NOMO-1 treated with dmso at 0.1 percent for 144 hours (cell line): ENCODE measurements around the gene ADAM11.
"Not testable (repeated sequence)": the region's sequence is repeated elsewhere in the genome, so short reads cannot be mapped to it uniquely, and the experiment has no call there.

Experiments used
- DNase-seq: peaks from one replicate; lab custom pipeline; 2025; ENCODE audit not compliant: unreplicated experiment; lab: John Stamatoyannopoulos, UW

ADAM11 gene, protein sequence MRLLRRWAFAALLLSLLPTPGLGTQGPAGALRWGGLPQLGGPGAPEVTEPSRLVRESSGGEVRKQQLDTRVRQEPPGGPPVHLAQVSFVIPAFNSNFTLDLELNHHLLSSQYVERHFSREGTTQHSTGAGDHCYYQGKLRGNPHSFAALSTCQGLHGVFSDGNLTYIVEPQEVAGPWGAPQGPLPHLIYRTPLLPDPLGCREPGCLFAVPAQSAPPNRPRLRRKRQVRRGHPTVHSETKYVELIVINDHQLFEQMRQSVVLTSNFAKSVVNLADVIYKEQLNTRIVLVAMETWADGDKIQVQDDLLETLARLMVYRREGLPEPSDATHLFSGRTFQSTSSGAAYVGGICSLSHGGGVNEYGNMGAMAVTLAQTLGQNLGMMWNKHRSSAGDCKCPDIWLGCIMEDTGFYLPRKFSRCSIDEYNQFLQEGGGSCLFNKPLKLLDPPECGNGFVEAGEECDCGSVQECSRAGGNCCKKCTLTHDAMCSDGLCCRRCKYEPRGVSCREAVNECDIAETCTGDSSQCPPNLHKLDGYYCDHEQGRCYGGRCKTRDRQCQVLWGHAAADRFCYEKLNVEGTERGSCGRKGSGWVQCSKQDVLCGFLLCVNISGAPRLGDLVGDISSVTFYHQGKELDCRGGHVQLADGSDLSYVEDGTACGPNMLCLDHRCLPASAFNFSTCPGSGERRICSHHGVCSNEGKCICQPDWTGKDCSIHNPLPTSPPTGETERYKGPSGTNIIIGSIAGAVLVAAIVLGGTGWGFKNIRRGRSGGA

DNA sequence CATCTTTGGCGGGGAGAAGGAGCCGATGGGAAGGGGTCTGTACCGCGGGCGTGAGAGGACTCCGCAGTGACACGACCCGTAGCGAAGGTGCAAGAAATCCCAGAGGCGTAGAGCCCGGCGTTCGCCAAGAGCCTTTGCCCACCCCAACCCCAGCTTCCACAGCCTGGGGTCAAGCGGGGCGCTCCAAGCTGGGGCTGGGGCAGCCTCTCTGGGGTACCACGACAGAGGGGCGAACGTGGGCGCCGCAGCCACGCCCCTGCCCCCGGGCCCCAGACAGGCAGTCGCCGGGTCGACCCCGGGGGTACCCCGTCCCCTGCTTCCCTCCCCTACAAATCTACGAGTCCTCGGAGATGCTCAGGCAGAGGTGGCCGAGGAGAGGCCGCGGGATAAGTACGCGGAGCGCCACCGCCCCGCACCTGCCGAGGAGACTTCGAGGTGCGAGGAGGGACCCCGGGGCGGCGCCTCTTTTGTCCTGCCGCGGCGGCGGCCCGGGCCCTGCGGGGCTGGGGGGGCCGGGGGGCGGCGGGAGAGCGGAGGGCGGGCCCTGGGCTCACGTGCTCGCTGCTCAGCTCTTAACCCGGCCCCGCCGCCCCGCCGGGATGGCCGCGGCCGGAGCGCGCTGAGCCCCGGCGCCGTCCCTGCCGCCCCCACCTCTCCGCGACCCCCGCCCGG lies at the start of gene ADAM11:
TSS of gene ADAM11 (plus strand) at position 575 of the 672 bp plus-strand sequence. CDS start 212 bp downstream, outside the sequence.
- DNase-seq = no peak

DNA sequence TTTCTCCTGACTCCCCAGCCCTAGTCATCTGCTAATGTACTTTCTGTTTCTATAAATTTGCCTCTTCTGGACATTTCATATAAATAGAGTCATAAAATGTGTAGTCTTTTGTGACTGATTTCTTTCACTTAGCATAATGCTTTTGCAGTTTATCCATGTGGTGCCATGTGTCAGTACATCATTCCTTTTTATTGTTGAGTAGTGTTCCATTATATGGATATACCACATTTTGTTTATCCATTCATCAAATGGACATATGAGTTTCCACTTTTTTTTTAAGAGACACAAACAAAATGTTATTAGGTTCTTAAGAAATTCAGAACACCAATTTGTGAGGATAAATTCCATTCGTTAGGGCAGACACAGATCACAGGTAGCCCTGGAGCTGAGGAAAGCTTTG lies 39.3 kb upstream of the ADAM11 start:
- no peak for DNase-seq

DNA sequence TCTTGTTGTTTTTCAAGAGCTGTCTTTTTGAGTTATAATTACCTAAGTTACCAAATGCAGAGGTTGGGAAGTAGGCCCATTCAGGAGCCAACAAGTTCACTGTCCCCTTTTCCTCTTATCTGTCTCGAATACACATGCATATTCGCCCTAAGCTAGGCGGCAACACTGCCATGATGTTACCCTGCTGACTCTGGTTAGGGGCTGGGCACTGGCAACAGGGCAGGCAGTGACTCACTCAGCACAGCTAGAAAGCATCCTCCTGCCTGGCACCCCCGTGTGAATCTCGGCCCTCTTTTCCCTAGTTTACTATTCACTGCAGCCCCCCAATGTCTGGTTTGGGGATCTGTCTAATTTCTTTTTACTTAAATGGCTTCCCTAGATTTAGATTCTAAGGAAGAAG lies 36.5 kb upstream of the ADAM11 start:
- no peak for DNase-seq

DNA sequence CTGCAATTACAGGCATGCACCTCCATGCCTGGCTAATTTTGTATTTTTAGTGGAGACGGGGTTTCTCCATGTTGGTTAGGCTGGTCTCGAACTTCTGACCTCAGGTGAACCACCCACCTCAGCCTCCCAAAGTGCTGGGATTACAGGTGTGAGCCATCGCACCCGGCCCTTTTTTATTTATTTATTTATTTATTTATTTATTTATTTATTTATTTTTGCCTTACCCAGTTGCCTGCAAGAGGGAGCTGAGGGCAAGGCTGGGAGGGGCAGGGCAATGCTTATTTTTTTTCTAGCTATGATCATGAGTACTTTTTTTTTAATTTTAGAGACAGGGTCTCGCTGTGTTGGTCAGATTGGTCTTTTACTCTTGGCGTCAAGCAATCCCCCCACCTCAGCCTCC lies 32.7 kb upstream of the ADAM11 start:
- not testable (repeated sequence) for DNase-seq

DNA sequence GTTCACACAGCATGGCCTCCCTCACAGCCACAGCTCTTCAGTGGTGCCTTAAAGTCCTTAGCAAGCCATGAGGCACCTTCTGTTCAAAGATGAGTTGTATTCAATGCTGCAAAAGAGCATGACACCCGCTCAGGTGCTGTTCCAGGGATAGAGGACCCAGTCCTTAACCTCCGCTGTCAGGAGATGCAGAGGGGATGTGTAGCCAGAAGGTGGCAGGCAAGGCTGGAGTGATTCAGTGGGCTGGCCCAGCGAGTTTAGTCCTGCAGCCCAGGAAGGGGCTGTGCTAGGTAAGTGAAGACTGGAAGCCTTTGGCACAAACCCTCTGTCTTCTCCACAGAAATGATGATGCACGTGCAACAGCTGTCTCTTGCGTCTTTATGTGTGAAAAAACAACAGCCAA lies 25.0 kb upstream of the ADAM11 start:
- no peak for DNase-seq

DNA sequence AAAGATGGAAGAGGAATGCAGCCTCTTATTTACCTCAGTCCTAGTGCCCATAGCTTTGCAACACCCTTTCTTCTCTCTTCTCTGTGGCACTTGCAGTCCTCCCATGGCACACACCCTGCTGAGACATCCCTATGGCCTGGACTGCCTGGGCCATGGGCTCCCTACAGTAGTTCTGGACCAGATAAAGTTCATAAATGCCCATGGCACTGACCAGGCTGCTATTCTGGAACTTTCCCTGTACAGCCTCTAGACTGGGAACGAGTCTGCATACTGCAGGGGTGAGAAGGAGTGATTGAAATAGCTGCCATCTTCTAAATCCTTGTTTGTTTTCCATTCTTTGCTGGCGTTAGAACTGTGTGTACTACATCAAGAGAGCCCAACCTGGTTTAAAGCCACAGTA lies 24.5 kb upstream of the ADAM11 start:
- no peak for DNase-seq

DNA sequence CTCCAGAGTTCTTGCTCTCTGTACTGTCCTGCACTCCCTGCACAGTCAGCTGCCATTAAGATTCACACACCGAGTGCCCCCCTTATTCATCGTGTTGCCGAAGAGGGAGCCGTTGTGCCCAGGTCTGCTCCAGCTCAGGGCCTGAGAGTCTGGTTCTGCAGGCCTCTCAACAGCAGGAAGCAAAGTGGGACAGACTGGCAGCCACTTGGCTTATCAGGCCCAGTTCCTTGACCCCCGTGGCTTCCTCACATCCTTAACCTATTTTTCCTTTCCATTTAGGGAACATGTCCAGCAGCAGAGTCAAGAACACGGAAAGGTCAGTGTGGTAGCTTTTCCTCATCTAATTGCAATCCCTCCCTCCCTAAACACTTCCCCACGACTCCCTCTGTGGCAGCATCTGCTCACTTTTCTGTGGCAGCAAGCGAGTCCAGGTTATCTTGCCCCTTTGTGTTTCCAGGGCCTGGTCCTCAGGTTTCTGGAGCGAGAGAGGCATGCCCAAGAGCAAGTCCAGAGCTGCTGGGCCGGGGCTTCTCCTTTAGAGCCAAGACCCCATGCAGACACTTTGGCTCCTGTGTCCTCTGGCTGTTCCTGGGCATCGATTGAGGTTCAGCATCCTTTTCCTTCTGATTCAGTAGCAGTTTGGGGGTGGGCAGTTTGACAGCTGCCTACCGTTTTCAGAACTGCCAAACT lies 22.1 kb upstream of the ADAM11 start:
- no peak for DNase-seq

DNA sequence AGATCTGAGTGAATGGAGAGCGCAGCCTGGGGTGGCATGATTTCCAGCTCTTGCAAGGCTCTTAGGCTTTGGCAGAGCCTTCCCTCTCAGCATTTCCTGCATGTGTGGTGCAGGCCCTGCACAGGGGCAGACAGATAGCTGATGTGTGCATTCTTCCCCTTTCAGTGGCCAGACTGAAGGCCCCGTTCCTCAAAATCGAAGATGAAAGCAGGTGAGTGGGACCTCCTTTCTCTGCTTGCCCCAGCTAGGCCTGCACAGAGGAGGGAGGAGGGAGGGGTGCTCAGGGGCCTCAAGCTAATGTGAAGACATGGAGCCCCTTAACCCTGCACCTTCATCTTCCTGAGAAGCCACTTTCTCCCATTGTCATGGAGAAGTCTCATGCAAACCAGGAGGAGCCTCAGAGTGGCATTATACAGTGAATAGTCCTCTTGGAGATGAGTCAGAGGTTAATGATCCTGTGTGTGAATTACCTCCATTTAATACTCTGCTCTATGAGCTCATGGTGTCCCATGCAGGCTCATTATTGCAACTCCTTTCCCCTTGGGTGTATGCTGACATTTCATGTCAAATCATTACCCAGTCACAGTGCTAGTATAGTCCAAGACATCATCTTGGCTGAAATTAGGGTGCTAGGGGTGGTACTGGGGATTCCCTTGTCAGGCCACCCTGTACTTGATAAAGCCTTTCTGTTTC lies 20.4 kb upstream of the ADAM11 start:
- DNase-seq = no peak

DNA sequence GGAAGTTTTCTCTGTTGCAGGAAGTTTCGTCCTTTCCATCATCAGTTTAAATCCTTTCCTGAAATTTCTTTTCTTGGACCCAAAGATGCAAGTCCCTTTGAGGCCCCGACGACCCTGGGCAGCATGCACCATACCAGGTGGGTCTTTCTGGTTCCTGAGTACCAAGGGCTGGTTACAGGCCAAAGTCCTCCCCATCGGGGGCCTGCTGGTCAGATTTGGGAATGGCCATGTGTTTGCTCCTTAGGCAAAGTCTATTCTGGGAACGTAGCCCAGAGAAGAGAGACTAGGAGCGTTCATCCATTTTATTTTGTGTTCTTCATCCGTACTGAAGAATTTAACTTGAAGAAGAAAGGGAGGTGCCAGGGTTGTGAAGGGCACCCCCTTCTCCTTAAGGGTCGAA lies 17.5 kb upstream of the ADAM11 start:
- no peak for DNase-seq

DNA sequence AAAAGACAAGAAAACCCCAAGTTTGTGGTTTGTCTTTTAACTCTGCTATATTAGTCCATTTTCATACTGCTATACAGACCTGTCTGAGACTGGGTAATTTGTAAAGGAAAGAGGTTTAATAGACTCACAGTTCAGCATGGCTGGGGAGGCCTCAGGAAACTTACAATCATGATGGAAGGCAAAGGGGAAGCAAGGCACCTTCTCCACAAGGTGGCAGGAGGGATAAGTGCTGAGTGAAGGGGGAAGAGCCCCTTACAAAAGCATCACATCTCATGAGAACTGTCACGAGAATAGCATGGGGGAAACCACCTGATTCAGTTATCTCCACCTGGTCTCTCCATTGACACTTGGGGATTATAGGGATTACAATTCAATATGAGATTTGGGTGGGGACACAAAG lies 13.5 kb upstream of the ADAM11 start:
- DNase-seq = no peak

DNA sequence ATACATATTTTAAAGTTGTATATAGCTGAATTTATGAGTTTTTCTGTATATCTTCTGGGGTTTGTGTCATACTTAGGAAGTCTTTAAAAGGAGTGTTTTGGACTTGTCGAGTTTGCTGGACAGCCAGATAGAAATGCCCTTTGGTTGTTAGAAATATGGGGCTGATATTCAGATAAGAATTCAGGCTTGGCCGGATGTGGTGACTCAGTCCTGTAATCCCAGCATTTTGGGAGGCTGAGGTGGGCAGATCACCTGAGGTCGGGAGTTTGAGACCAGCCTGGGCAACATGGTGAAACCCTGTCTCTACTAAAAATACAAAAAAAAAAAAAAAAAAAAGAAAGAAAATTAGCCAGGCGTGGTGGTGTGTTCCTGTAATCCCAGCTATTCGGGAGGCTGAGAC lies 13.1 kb upstream of the ADAM11 start:
- DNase-seq = not testable (repeated sequence)

DNA sequence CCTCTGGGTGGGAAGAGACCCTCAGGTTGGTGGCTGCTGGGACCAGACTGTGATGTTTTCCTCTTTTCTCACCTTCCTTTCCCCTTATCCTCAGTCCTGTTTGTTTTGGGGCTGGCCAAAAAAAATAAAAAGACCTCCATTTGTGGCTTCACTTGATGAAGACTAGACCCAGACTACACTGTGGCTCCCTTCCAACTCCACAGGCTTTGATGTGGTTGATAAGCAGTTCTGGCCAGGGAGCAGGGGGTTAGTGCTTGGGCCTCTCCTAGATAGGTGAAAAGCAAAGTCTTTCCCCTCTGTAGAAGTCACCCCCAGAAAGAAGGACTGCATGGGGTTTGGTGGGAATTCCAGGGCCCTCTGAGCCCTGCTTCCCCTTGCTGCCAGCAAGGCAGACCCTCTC lies 11.2 kb upstream of the ADAM11 start:
- no peak for DNase-seq

DNA sequence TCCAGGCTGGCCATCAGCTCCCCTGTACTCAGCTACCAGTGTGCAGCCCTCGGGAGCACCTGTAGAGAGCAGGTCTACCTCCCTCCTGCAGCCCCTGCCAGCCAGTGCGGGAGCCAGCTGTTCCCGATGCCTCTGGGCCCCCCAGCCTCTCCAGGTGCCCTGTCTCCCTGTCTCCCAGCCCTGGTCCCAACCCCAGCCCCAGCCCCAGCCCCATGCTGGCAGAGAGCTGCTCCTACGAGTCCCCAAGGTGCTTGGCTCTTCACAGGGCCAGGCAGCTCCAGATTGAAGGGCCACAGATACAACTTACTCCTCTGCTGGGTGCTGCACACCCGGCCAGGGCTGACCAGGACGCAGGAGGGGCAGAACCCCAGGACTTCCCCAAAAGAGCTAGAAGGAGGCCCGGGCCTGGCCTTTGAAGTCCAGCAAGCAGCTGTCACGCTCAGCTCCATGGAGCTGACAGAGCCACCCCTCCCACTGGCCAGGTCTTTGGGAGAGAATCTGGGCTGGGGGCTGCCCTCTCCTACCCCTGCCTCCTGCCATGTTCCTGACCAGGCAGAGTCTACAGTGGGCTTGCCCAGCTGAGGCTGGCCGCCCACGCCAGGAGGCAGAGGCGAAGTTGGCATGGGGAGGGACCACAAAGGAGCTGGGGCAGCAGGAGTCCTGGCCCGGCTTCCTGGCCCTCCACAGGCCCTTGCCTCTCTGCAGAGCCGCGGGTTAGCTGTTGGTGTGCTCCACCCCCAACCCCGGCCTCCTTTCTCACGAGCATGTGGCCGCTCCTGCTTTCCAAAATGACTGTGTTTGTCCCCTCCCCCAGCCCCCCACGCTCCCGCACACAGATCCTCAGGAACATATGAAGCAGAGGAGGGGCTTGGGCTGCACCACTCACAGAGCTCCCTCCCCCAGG lies 9.5 kb upstream of the ADAM11 start:
- DNase-seq = no peak

DNA sequence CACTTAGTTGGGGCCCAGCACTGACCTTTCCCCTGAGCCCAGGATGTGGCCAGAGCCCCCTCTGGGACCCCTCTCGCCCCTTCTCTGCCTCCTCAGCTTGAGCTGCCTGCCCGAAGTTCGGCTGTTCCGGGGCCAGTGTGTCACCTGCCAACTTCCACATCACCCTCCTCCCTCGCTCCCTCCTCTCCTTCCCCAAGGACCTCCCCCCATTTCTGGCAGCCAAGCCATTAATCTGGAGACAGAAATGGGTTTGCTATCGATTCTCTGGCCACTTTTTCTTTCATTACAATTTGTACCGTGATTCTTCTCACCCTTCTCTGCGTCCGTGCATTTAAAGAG lies 8.8 kb upstream of the ADAM11 start:
- no peak for DNase-seq

DNA sequence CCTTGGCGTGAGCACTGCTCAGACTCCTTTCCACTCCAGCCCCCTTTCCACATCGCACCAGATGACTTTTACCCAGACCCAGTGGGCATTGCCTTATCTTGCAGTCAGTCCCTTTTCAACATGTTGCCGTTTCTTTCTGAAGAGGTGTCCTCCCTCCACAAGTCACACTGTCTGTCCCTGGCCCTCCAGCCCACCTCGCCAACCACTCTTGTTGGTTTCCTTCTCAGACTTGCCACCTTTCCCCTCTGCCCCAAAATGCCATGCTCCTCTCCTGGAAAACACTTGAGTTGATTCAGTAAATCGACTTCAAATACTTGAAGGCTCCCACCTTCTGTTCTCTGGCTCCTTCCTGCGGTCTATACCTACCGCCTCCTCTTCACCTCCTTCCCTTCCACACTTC lies 7.5 kb upstream of the ADAM11 start:
- DNase-seq = no peak

DNA sequence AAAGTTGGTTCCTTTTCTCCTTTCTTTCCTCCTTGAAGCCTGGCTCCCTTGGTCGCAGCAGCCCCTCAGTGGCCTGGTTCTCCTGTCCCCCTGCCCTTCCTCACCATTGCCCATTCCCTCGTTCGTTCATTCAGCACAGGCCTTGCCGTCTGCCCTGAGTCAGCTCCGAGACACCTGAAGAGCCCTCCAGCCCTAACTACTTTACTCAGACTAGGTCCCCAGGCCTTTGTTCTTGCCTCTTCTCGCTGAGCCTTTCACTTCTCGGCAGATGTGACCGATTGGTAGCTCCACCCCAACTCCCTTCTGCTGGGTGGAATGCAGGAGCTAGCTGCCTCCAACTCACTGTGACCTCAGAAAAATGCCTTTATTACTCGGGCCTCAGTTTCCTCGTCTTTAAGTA lies 7.0 kb upstream of the ADAM11 start:
- DNase-seq = no peak

DNA sequence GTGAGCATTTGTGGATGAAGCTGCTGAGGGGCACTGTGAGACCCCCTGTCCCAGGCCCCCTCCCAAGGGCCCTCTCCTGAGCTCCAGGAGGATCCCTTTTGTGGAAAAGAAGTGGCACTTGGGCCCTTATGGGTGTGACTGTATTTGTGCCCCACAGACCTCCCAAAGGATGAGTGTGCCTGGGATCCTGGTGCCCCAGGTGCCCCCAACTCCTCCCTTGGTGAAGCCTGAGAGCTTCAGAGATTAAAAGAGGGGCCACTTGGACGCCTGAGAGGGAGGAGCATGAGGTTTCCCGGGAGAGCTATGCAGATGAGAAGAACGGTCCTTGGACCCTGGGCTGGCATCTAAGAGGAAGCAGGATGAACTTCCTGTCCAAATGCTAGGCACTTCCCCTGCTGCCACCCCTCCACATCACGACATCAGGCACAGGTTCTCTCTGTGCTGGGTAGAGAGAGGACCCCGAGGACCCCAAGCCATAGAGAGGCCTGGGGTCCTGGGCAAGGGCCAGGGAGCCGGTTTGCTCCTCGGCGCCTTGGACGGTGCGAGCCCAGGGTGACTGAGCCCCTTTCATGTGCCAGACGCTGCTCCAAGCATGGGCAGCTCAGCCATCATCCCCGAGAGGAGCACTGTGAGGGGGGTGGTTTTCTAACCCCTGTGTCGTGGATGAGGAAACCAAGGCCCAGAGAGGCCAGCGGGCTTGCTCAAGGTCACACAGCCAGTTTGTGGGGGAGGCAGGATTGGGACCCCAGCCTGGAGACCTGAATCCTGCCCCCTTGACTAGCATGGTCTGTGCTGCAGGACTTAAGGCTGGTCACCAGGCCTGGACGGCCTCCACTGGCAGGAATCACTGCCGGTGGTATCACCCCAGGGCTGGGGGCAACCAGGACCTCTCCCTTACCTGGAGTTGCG lies 5.6 kb upstream of the ADAM11 start:
- DNase-seq = no peak

DNA sequence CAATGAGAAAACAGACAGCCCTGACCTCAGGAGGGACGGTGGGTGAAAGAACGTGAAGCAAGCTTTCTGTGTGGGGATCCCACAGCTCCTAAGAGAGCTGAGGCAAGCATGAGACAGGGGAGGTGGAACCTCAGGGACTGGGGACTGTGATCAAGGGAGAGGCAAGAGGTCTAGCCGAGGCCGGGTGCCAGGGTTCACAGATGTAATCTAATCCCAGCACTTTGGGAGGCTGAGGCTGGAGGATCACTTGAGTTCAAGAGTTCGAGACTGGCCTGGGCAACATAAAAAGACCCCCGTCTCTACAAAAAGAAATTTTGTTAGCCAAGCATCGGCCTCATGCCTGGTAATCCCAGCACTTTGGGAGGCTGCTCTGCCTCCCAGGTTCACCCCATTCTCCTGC lies 4.5 kb upstream of the ADAM11 start:
- no peak for DNase-seq

DNA sequence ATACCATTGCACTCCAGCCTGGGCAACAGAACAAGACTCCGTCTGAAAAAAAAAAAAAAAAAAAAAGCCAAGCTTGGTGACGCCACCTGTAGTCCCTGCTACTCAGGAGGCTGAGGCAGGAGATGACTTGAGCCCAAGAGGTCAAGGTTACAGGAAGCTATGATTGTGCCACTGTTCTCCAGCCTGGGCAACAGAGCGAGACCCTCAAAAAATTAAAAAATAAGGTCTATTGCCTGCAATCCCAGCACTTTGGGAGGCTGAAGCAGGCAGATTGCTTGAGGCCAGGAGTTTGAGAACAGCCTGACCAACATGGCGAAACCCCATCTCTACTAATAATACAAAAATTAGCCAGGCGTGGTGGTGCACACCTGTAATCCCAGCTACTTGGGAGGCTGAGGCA lies 3.6 kb upstream of the ADAM11 start:
- DNase-seq = not testable (repeated sequence)
